ENCODE measurements around the gene TEX36.
"Not testable (repeated sequence)": the region's sequence is repeated elsewhere in the genome, so short reads cannot be mapped to it uniquely, and the experiment has no call there.

Gene TEX36

GRCh38 chr10:125683063-125683462 is at the start of gene TEX36:
TSS of gene TEX36 (minus strand) at chr10:125683163. CDS start at chr10:125682989, 174 bp downstream.
- DNase-seq, result no peak

GRCh38 chr10:125727436-125727835 is 44.5 kb upstream of the TEX36 start:
- DNase-seq, result no peak

- DNase-seq, result no peak
These were observed 44.0 kb upstream of the TEX36 start for GRCh38 chr10:125726914-125727313.

GRCh38 chr10:125722811-125723210 is 39.8 kb upstream of the TEX36 start:
- no peak for DNase-seq

- no peak for DNase-seq
These were observed 38.1 kb upstream of the TEX36 start for GRCh38 chr10:125721035-125721434.

GRCh38 chr10:125720002-125720382 is 37.0 kb upstream of the TEX36 start:
- DNase-seq, result no peak

- DNase-seq, result peak; percentile 99
These were observed 36.4 kb upstream of the TEX36 start, which contains the start of gene EDRF1 for GRCh38 chr10:125719173-125720001. TSS of gene EDRF1 (plus strand) at chr10:125719709. CDS start at chr10:125719808, 99 bp downstream.

GRCh38 chr10:125714728-125715127 is 31.8 kb upstream of the TEX36 start:
- DNase-seq, result not testable (repeated sequence)

- no peak for DNase-seq
These were observed 28.3 kb upstream of the TEX36 start for GRCh38 chr10:125711110-125711750.

- no peak for DNase-seq
These were observed 26.9 kb upstream of the TEX36 start for GRCh38 chr10:125709553-125710474.

GRCh38 chr10:125708971-125709503 is 26.1 kb upstream of the TEX36 start:
- no peak for DNase-seq

GRCh38 chr10:125707541-125708468 is 24.8 kb upstream of the TEX36 start:
- DNase-seq, result no peak

GRCh38 chr10:125700355-125700911 is 17.5 kb upstream of the TEX36 start:
- no peak for DNase-seq

GRCh38 chr10:125699562-125700143 is 16.7 kb upstream of the TEX36 start:
- no peak for DNase-seq

GRCh38 chr10:125698481-125698998 is 15.6 kb upstream of the TEX36 start:
- DNase-seq, result no peak

- not testable (repeated sequence) for DNase-seq
These were observed 13.9 kb upstream of the TEX36 start for GRCh38 chr10:125696884-125697283.

GRCh38 chr10:125694883-125695282 is 11.9 kb upstream of the TEX36 start:
- DNase-seq, result no peak

GRCh38 chr10:125693524-125693847 is 10.5 kb upstream of the TEX36 start:
- DNase-seq, result no peak

- DNase-seq, result no peak
These were observed 9.9 kb upstream of the TEX36 start for GRCh38 chr10:125692601-125693523.

- no peak for DNase-seq
These were observed 9.2 kb upstream of the TEX36 start for GRCh38 chr10:125692196-125692595.

All from right forelimb (tissue), 1 donor.